B cell (primary cell): Measurements from ENCODE around the gene EML6. TPM values are rescaled to one million over a fixed set of nuclear protein-coding genes. Genes with fewer than 3 reads are reported as not detected.

Experiments
- ATAC-seq: fragments of 200-7000 bp; cut with Tn5 transposase; one replicate; pipeline ENCODE4 v1.10.0; 2021; ENCODE audit warnings: low read depth, mild to moderate bottlenecking, moderate number of reproducible peaks, moderate library complexity
- CTCF ChIA-PET: fragments of 350-600 bp; sonication (Branson Sonifier 250); formaldehyde crosslinking; loops from one replicate; lab custom pipeline; 2021; ENCODE audit warnings: antibody characterized with exemption, inconsistent platforms; lab: Charles Lee
- POLR2A ChIA-PET: fragments of 350-600 bp; sonication (Branson Sonifier 250); formaldehyde crosslinking; loops from one replicate; lab custom pipeline; 2021; ENCODE audit warnings: antibody characterized with exemption; lab: Charles Lee
- DNase-seq: peaks from one replicate; pipeline ENCODE4 v3.0.0; 2013
- H2AFZ ChIP-seq: 2 replicates; pipeline ENCODE4 v1.6.1; 2012; ENCODE audit warnings: mild to moderate bottlenecking, low read depth, low read length; ENCODE audit not compliant: insufficient read depth, poor library complexity, severe bottlenecking
- H3K27ac ChIP-seq, 2 donors: 1 replicate in 1 of 2; 2 replicates in 1 of 2; pipeline ENCODE4 v1.5.1; 2012 to 2013; ENCODE audit warnings: low read length in 2 of 2, mild to moderate bottlenecking in 2 of 2, moderate library complexity in 1 of 2
- H3K27me3 ChIP-seq, 4 experiments: fragments of 200-600 bp in 1 of 4; sonication (generic) in 1 of 4; replicated peaks in 1 of 4; 1 replicate in 2 of 4; 2 replicates in 2 of 4; pipeline versions ENCODE4 v1.6.1 to v1.7.0; 2013 to 2016; ENCODE audit warnings: low read length in 3 of 4, mild to moderate bottlenecking in 2 of 4, mixed read lengths in 1 of 4, moderate library complexity in 1 of 4; ENCODE audit not compliant: insufficient read depth in 4 of 4, control insufficient read depth in 3 of 4; ENCODE audit errors: control extremely low read depth in 1 of 4
- H3K36me3 ChIP-seq, 2 experiments: replicated peaks in 1 of 2; 1 replicate in 1 of 2; 2 replicates in 1 of 2; pipeline versions ENCODE4 v1.6.1 to v1.7.1; 2013; ENCODE audit warnings: low read length in 1 of 2; ENCODE audit not compliant: insufficient read depth in 2 of 2, control insufficient read depth in 1 of 2; ENCODE audit errors: control extremely low read depth in 1 of 2, extremely low read depth in 1 of 2
- H3K4me1 ChIP-seq, 2 donors: fragments of 200-600 bp in 1 of 2; sonication (generic) in 1 of 2; 1 replicate in 1 of 2; 2 replicates in 1 of 2; pipeline versions ENCODE4 v1.5.1 to v1.6.1; 2013 to 2017; ENCODE audit warnings: low read length in 2 of 2; ENCODE audit not compliant: control insufficient read depth in 2 of 2, insufficient read depth in 2 of 2
- H3K4me2 ChIP-seq: replicated peaks from 2 replicates; pipeline ENCODE3; 2012; ENCODE audit warnings: mild to moderate bottlenecking, low read depth, low read length; ENCODE audit not compliant: poor library complexity, severe bottlenecking
- H3K4me3 ChIP-seq, 5 experiments: fragments of 200-600 bp in 1 of 5; sonication (generic) in 1 of 5; 1 replicate in 3 of 5; 2 replicates in 2 of 5; pipeline versions ENCODE4 v1.5.1 to v1.7.0; 2011 to 2016; ENCODE audit warnings: low read length in 4 of 5, mild to moderate bottlenecking in 4 of 5, low read depth in 2 of 5, control low read depth in 1 of 5, moderate library complexity in 1 of 5; ENCODE audit not compliant: insufficient read depth in 1 of 5; ENCODE audit errors: control extremely low read depth in 1 of 5, extremely low read depth in 1 of 5
- H3K79me2 ChIP-seq: fragments of 200-600 bp; sonication (generic); one replicate; pipeline ENCODE4 v1.6.0; 2016; ENCODE audit warnings: low read length; ENCODE audit not compliant: control insufficient read depth, insufficient read depth
- H3K9ac ChIP-seq: fragments of 200-600 bp; sonication (generic); 2 replicates; pipeline ENCODE4 v1.6.1; 2017; ENCODE audit warnings: mild to moderate bottlenecking, low read length, moderate library complexity
- H3K9me3 ChIP-seq, 3 donors: one replicate each; pipeline versions ENCODE4 v1.6.1 to v1.7.1; 2013; ENCODE audit warnings: low read length in 2 of 3; ENCODE audit not compliant: control insufficient read depth in 2 of 3, insufficient read depth in 1 of 3; ENCODE audit errors: control extremely low read depth in 1 of 3
- H4K20me1 ChIP-seq: 2 replicates; pipeline ENCODE4 v1.6.0; 2012; ENCODE audit warnings: mild to moderate bottlenecking, low read length; ENCODE audit not compliant: insufficient read depth, control insufficient read depth, poor library complexity, severe bottlenecking
- H3K27ac Mint-ChIP-seq: one replicate; pipeline ENCODE4 v1.8.0; 2021; ENCODE audit warnings: mixed read lengths
- H3K27me3 Mint-ChIP-seq: one replicate; pipeline ENCODE4 v1.8.0; 2021; ENCODE audit warnings: mixed read lengths
- H3K4me1 Mint-ChIP-seq: one replicate; pipeline ENCODE4 v1.8.0; 2021; ENCODE audit warnings: mixed read lengths
- H3K4me3 Mint-ChIP-seq: one replicate; pipeline ENCODE4 v1.8.0; 2021; ENCODE audit warnings: mixed read lengths
- H3K9me3 Mint-ChIP-seq: one replicate; pipeline ENCODE4 v1.8.0; 2022; ENCODE audit warnings: mixed read lengths; ENCODE audit not compliant: insufficient read depth
- EZH2 ChIP-seq: IDR thresholded peaks from 2 replicates; pipeline ENCODE4 v1.6.1; 2012; ENCODE audit warnings: borderline replicate concordance, low read depth, mild to moderate bottlenecking, moderate library complexity, low read length; ENCODE audit not compliant: insufficient read depth, poor library complexity, severe bottlenecking
- WGBS: methylation state at CpG from one replicate; pipeline ENCODE4 v1.1.5; 2013; ENCODE audit warnings: missing lambda C conversion rate; ENCODE audit not compliant: insufficient coverage; 5-methylcytosine and 5-hydroxymethylcytosine counted together
- intact Hi-C: fragments of 100-400 bp; cut with micrococcal nuclease; formaldehyde crosslinking; loops from one replicate; pipeline ENCODE4 v1.10.0; 2022
- polyA plus RNA-seq: library from polyadenylated mRNA; depleted of rRNA; stranded (reverse); fragments of >200 nt; gene quantifications from 2 replicates; pipeline ENCODE4 v1.2.3, GENCODE V29; 2012
- total RNA-seq, 2 donors: library from RNA; stranded (reverse); fragments of 120-200 nt in 1 of 2; gene quantifications; 1 replicate in 1 of 2; 2 replicates in 1 of 2; pipeline versions ENCODE4 v1.2.3 to v1.2.4, GENCODE V29; 2013 to 2022
- TF ChIP-seq, protein P1 (sequence below): fragments of 200-600 bp; IDR thresholded peaks from one replicate; pipeline ENCODE4 v1.8.0; 2022; ENCODE audit warnings: antibody characterized with exemption, mild to moderate bottlenecking

The EML6 gene
- total and polyA plus RNA-seq, 2 donors (not counting 1 experiment from before 2014, with no cell fraction given), result 42.5 to 53.7 TPM

DNA sequence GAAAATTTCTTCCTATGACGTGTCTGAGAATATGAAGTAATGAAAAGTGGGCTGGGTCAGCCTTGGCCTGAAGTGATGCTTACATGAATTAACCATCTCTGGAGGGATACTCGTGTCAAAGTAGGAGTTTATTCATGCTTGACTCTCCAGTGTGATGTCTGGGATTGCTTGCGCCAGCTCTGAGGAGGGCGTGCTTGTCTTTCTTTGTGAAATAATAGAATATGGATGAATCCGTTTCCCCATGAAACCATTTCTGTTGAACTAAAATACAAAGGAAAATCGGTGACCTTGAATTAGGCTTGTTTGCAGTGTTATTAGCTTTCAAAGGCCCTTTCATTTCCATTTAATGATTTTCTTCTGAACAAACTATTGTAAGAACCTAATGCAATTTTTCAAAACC is 77.9 kb downstream of the EML6 start:
- peaks cover 0 to 3% (median 3%) of the 10 kb centered on the region in 3 donors for H3K9me3 ChIP-seq
- no peak overlapping the region for H3K4me3 Mint-ChIP-seq
- H3K9ac ChIP-seq, result no peak overlapping the region
- no peaks in the 10 kb centered on the region for H3K36me3 ChIP-seq
- H3K27ac Mint-ChIP-seq, result no peak overlapping the region
- no peaks in the 10 kb centered on the region for H3K27me3 ChIP-seq
- H3K4me1 ChIP-seq, result no peaks in the 10 kb centered on the region
- H4K20me1 ChIP-seq, result no peaks in the 10 kb centered on the region
- no peak for TF ChIP-seq EZH2
- TF ChIP-seq, protein P1, sequence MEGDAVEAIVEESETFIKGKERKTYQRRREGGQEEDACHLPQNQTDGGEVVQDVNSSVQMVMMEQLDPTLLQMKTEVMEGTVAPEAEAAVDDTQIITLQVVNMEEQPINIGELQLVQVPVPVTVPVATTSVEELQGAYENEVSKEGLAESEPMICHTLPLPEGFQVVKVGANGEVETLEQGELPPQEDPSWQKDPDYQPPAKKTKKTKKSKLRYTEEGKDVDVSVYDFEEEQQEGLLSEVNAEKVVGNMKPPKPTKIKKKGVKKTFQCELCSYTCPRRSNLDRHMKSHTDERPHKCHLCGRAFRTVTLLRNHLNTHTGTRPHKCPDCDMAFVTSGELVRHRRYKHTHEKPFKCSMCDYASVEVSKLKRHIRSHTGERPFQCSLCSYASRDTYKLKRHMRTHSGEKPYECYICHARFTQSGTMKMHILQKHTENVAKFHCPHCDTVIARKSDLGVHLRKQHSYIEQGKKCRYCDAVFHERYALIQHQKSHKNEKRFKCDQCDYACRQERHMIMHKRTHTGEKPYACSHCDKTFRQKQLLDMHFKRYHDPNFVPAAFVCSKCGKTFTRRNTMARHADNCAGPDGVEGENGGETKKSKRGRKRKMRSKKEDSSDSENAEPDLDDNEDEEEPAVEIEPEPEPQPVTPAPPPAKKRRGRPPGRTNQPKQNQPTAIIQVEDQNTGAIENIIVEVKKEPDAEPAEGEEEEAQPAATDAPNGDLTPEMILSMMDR, result no peak
- H3K9me3 Mint-ChIP-seq, result peaks cover 7% of the 10 kb centered on the region
- ATAC-seq (no peak), DNase-seq (no peak)
- H3K79me2 ChIP-seq, result no peaks in the 10 kb centered on the region
- CTCF ChIA-PET, result no interaction called here
- H2AFZ ChIP-seq, result no peak overlapping the region
- POLR2A ChIA-PET, result interaction anchor here (0.7 to 0.8 kb wide), 2 partner anchors 32 to 198 kb away, joined by 3 read pairs; no protein-coding TSS in a partner anchor
- H3K4me2 ChIP-seq, result no peak overlapping the region
- H3K27me3 Mint-ChIP-seq, result no peaks in the 10 kb centered on the region
- intact Hi-C loops, result no loop called here
- no peak overlapping the region for H3K4me3 ChIP-seq
- peaks cover 7% of the 10 kb centered on the region for H3K4me1 Mint-ChIP-seq
- H3K27ac ChIP-seq, result no peak overlapping the region
- 90% methylated on average over 3 of the region's 6 CpGs for WGBS

GRCh38 chr2:54803783-54804751 is 80.6 kb downstream of the EML6 start:
- CTCF ChIA-PET, result no interaction called here
- ATAC-seq (no peak), DNase-seq (no peak)
- intact Hi-C loops, result no loop called here
- H3K27me3 Mint-ChIP-seq, result no peaks in the 10 kb centered on the region
- no peak overlapping the region for H3K27ac Mint-ChIP-seq
- TF ChIP-seq, protein P1, result no peak
- TF ChIP-seq EZH2, result no peak
- Histone ChIP-seq H3K36me3 (no peaks in the 10 kb centered on the region), H3K4me3 (no peak overlapping the region), H3K27me3 (no peaks in the 10 kb centered on the region), H3K4me1 (no peaks in the 10 kb centered on the region), H3K4me2 (no peak overlapping the region), H3K9me3 (peaks cover 0 to 4% (median 3%) of the 10 kb centered on the region in 3 donors), H3K9ac (no peak overlapping the region), H4K20me1 (no peaks in the 10 kb centered on the region), H2AFZ (no peak overlapping the region), H3K79me2 (no peaks in the 10 kb centered on the region), H3K27ac (no peak overlapping the region)
- WGBS, result no CpG with 5 or more reads among the region's 3 CpGs
- POLR2A ChIA-PET, result no interaction called here
- peaks cover 7% of the 10 kb centered on the region for H3K4me1 Mint-ChIP-seq
- no peak overlapping the region for H3K4me3 Mint-ChIP-seq
- H3K9me3 Mint-ChIP-seq, result peaks cover 7% of the 10 kb centered on the region
